Panc1 (cell line): ENCODE measurements around the gene ETFA. TPM values are rescaled to one million over a fixed set of nuclear protein-coding genes. Genes with fewer than 3 reads are reported as not detected.
A peak's percentile ranks its signal among the peaks of the same experiment; 100 is the strongest.

Source experiments
- ATAC-seq: fragments of 200-7000 bp; cut with Tn5 transposase; 2 replicates; pipeline ENCODE4 v1.9.1; 2020; ENCODE audit warnings: mild to moderate bottlenecking, moderate library complexity
- Bru-seq: library from RNA; stranded (reverse); fragments of 400-500 nt; gene quantifications from one replicate; lab custom pipeline; 2021; lab: Mats Ljungman, UMichigan
- BruChase-seq, 2 experiments: library from RNA; stranded (reverse); fragments of 400-500 nt; gene quantifications; one replicate each; lab custom pipeline; 2021; lab: Mats Ljungman, UMichigan
- BruUV-seq: library from RNA; stranded (reverse); fragments of 400-500 nt; replicated peaks from 2 replicates; lab custom pipeline; 2021; lab: Mats Ljungman, UMichigan
- CTCF ChIA-PET: fragments of 300-600 bp; sonication (Branson Sonifier 250); formaldehyde crosslinking; loops from one replicate; lab custom pipeline; 2022; ENCODE audit warnings: antibody characterized with exemption; lab: Charles Lee
- POLR2A ChIA-PET: fragments of 300-600 bp; sonication (Branson Sonifier 250); formaldehyde crosslinking; loops from one replicate; lab custom pipeline; 2022; ENCODE audit warnings: antibody characterized with exemption; lab: Charles Lee
- DNase-seq: peaks from one replicate; pipeline ENCODE4 v3.0.0-alpha.2; 2010; ENCODE audit warnings: low read depth, low spot score
- H3K27ac ChIP-seq: 2 replicates; pipeline ENCODE4 v1.5.1; 2011; ENCODE audit warnings: mild to moderate bottlenecking, low read length, inconsistent platforms
- H3K27me3 ChIP-seq: fragments of 200-500 bp; sonication (Bioruptor generic); 2 replicates; pipeline ENCODE4 v1.6.0; 2014; ENCODE audit warnings: low read length, inconsistent platforms; ENCODE audit not compliant: control insufficient read depth, insufficient read depth
- H3K36me3 ChIP-seq: fragments of 200-500 bp; sonication (Bioruptor generic); 2 replicates; pipeline ENCODE4 v1.5.1; 2014; ENCODE audit warnings: inconsistent platforms, mild to moderate bottlenecking, low read length, moderate library complexity; ENCODE audit not compliant: control insufficient read depth, insufficient read depth
- H3K4me1 ChIP-seq: 2 replicates; pipeline ENCODE4 v1.5.1; 2011; ENCODE audit warnings: inconsistent platforms, mild to moderate bottlenecking, low read length, moderate library complexity; ENCODE audit not compliant: control insufficient read depth, insufficient read depth
- H3K4me3 ChIP-seq, 2 experiments: 2 replicates each; pipeline ENCODE4 v1.5.1; 2011 to 2012; ENCODE audit warnings: low read depth in 2 of 2, low read length in 2 of 2, mild to moderate bottlenecking in 2 of 2, inconsistent platforms in 1 of 2, moderate library complexity in 1 of 2
- H3K9me3 ChIP-seq: fragments of 200-500 bp; sonication (Bioruptor generic); 2 replicates; pipeline ENCODE4 v1.5.1; 2014; ENCODE audit warnings: low read depth, mild to moderate bottlenecking, inconsistent platforms, low read length, moderate library complexity; ENCODE audit not compliant: control insufficient read depth, insufficient read depth
- CTCF ChIP-seq: fragments of 450-650 bp; IDR thresholded peaks from 2 replicates; pipeline ENCODE4 v1.5.1; 2017; ENCODE audit warnings: mild to moderate bottlenecking
- POLR2AphosphoS5 ChIP-seq: IDR thresholded peaks from 2 replicates; pipeline ENCODE4 v1.6.1; 2012; ENCODE audit warnings: mild to moderate bottlenecking, low read depth, low read length, moderate library complexity
- REST ChIP-seq, 2 experiments: IDR thresholded peaks; 2 replicates each; pipeline ENCODE4 v1.6.1; 2011 to 2012; ENCODE audit warnings: low read depth in 2 of 2, control low read depth in 1 of 2, low read length in 1 of 2, mild to moderate bottlenecking in 1 of 2, moderate library complexity in 1 of 2; ENCODE audit not compliant: insufficient read depth in 1 of 2
- SIN3A ChIP-seq: IDR thresholded peaks from 2 replicates; pipeline ENCODE4 v1.6.1; 2012; ENCODE audit warnings: low read depth, mild to moderate bottlenecking, low read length, moderate library complexity, borderline replicate concordance; ENCODE audit not compliant: insufficient read depth
- TCF7L2 ChIP-seq: IDR thresholded peaks from 2 replicates; pipeline ENCODE4 v1.6.1; 2011; ENCODE audit warnings: mild to moderate bottlenecking, low read depth, low read length, inconsistent platforms
- in situ Hi-C: cut with HindIII; loops from 2 replicates; pipeline ENCODE4 v1.10.0; 2016; ENCODE audit warnings: low sequenced_read_pairs, low pct_unique_long_range_greater_than_20kb
- intact Hi-C: fragments of 100-400 bp; cut with micrococcal nuclease; formaldehyde crosslinking; loops from one replicate; pipeline ENCODE4 v1.10.0; 2022; ENCODE audit not compliant: unreplicated experiment
- long read RNA-seq: library from polyadenylated mRNA; unstranded; transcript quantifications from one replicate; pipeline ENCODE4 v2.0.0, GENCODE V29; 2021; ENCODE audit not compliant: unreplicated experiment
- polyA plus RNA-seq: library from polyadenylated mRNA; unstranded; fragments of >200 nt; gene quantifications from one replicate; pipeline ENCODE4 v1.2.1, GENCODE V29; 2012; ENCODE audit warnings: missing spikeins; ENCODE audit not compliant: insufficient read length
- total RNA-seq: library from RNA; stranded (reverse); gene quantifications from one replicate; pipeline ENCODE4 v1.2.1, GENCODE V29; 2021; ENCODE audit not compliant: unreplicated experiment

ETFA gene
- total RNA-seq (159 TPM), Bru-seq, nascent RNA (percentile 84 among the genes with signal in this experiment), BruChase-seq, experiment 1, labeled RNA remaining after a 2-hour chase (percentile 74 among the genes with signal in this experiment), BruChase-seq, experiment 2, labeled RNA remaining after a 6-hour chase (percentile 77 among the genes with signal in this experiment)
- 146 TPM for polyA plus RNA-seq
- long read RNA-seq, transcript ETFA-202 (11 exons, 1,346 nt) = minor isoform, 38 of 178 reads
- long read RNA-seq, transcript ETFA-203 (12 exons, 2,287 nt) = major isoform, 99 of 178 reads
- long read RNA-seq, partial matches to known transcripts = 10 of 178 reads
- long read RNA-seq, other reads (novel, unspliced or antisense) = 26 of 178 reads

GRCh38 chr15:76311100-76311953 lies at the start of gene ETFA:
Gene ETFA (minus strand): TSS chr15:76311469. CDS start chr15:76311388, 81 bp downstream.
- in situ Hi-C loops (no loop called here), intact Hi-C loops (no loop called here)
- peak; percentile 97 for ATAC-seq
- TF ChIP-seq POLR2AphosphoS5 = peak; percentile 80
- 0 out of 4 replicates have a peak, but pooled peaks of 1 of the 2 experiments have one; percentile 40 for TF ChIP-seq REST (IDR thresholded peaks at IDR 0.05; ENCODE audit: insufficient read depth in 1 of 2, low read depth in 2 of 2, low read length in 1 of 2)
- TF ChIP-seq CTCF = no peak
- 0 out of 2 replicates have a peak, but pooled peaks have one; percentile 47 for TF ChIP-seq TCF7L2
- TF ChIP-seq SIN3A = no peak
- DNase-seq = peak; percentile 87
- ChIA-PET CTCF (interaction anchor here (0.6 kb wide), 1 partner anchor 142 kb away, joined by 3 read pairs; no protein-coding TSS in a partner anchor), POLR2A (no interaction called here)
- Histone ChIP-seq H3K27me3 (no peaks in the 10 kb centered on the region), H3K4me3 (peak within 1 kb of the TSS; percentile 83 to 89), H3K27ac (peak within 1 kb of the TSS; percentile 92), H3K9me3 (no peaks in the 10 kb centered on the region), H3K36me3 (no peaks in the 10 kb centered on the region), H3K4me1 (peaks cover 26% of the 10 kb centered on the region)
- BruUV-seq = no TSS peak

GRCh38 chr15:76360416-76360815 lies 49.1 kb upstream of the ETFA start:
- no peak overlapping the region for H3K4me3 ChIP-seq

More at GRCh38 chr15:76360416-76360815, 49.1 kb upstream of the ETFA start:
- no peaks in the 10 kb centered on the region for H3K36me3 ChIP-seq
- no peak for TF ChIP-seq REST (IDR thresholded peaks at IDR 0.05; ENCODE audit: insufficient read depth in 1 of 2, low read depth in 2 of 2, low read length in 1 of 2)
- no peak for TF ChIP-seq POLR2AphosphoS5
- TF ChIP-seq TCF7L2 = no peak
- TF ChIP-seq SIN3A = no peak
- TF ChIP-seq CTCF = no peak
- intact Hi-C loops = no loop called here
- ATAC-seq (no peak), DNase-seq (no peak)
- H3K4me1 ChIP-seq = no peaks in the 10 kb centered on the region
- BruUV-seq = no TSS peak
- H3K27ac ChIP-seq = no peak overlapping the region
- CTCF ChIA-PET = no interaction called here
- no peaks in the 10 kb centered on the region for H3K27me3 ChIP-seq
- H3K9me3 ChIP-seq = no peaks in the 10 kb centered on the region
- in situ Hi-C loops = no loop called here
- POLR2A ChIA-PET = no interaction called here
